DMS79 (cell line): ENCODE data around the gene UBXN2A.

Experiments
- DNase-seq: peaks from one replicate; lab custom pipeline; 2025; lab: John Stamatoyannopoulos, UW

Gene UBXN2A

GRCh38 chr2:23939987-23940717 is at the start of gene UBXN2A:
UBXN2A (plus strand) TSS chr2:23940463; CDS start chr2:23958315, 17,852 bp downstream.
- peak; percentile 20 for DNase-seq

GRCh38 chr2:23900133-23900532 is 40.1 kb upstream of the UBXN2A start:
- no peak for DNase-seq

- no peak for DNase-seq
Observed at GRCh38 chr2:23900541-23901322, 39.5 kb upstream of the UBXN2A start.

DNA sequence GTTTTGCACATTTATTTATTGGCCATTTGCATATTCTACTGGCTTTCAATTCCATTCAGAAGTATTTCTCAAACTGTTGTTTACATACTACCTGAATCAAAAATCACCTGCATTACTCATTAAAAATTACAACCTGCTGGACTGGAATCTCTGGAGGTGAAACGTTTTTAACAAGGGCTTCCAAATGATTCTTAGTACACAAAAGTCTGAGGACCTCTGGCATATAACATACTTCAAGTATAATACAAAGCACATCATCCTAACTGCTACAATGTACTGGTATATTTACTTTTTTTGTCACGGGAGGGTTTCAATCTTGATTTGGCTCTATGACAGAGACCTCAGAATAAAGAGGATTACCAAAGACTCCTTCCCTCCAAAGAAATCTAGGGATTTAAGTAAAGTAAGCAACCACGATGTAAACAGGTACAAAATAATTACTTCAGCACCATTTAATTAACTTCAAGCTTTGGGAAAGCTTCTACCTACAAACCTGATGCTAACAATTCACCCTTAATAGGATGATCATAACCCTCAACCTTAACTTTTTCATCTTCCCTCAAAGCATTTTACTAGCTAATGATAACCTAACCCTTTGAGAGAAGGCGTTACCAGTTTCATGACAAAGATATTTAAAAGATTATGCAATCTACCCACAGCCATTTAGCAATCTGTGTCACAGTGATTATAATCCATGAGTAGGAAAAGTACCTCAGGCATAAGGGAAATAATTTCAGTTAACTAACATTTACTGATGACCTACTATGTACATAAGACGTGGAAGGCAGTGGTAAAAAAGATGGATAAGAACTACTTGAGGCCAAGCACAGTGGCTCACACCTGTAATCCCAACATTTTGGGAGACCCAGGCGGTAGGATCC is 38.1 kb upstream of the UBXN2A start:
- no peak for DNase-seq

DNA sequence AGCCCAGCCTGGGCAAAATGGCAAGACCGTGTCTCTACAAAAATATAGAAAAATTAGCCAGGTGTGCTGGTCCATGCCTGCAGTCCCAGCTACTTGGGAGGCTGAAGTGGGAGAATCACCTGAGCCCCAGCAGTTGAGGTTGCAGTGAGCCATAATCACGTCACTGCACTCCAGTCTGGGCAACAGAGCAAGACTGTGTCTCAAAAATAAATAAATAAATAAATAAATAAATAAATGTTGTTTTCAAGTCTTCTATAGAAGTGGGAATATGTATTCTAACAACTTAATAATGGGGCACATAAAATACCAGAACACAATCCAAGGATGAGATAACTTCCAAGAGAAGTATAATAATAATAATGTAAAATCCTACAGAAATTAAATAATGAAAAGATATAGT is 37.2 kb upstream of the UBXN2A start:
- no peak for DNase-seq

DNA sequence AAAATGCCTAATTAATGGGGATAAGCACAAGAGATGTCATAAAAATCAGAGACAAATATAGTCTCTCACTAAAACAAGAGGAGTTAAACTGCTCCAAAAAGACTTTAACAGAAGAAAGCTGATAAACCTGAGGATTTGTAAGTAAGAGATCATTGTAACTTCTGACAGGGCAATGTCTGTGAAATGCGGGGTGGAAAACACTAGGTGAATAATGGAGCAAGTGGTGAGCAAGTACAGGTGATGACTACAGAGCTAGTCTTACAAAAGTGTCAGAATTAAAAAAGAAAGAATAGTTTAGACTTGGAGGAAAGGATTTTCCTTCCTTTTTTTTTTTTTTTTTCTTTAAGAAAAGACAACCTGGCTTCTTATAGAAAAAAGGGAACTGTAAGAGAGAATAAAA is 36.0 kb upstream of the UBXN2A start:
- DNase-seq: no peak

GRCh38 chr2:23904692-23905091 is 35.6 kb upstream of the UBXN2A start:
- DNase-seq: no peak

GRCh38 chr2:23905155-23905554 is 35.1 kb upstream of the UBXN2A start:
- DNase-seq: no peak

DNA sequence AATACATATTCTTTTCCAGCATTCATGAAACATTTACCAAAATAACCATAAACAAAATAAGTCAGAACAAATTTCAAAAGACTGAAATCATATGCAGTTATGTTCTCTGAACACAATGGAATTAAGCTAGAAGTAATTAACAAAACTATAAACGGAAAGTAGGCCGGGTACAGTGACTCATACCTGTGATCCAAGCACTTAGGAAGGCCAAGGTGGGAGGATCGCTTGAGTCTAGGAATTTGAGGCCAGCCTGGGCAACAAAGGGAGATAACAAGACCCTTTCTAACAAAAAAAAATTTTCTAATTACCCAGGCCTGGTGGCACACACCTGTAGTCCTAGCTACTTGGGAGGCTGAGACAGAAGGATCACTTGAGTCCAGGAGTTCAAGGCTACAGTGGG is 28.2 kb upstream of the UBXN2A start:
- DNase-seq: no peak

DNA sequence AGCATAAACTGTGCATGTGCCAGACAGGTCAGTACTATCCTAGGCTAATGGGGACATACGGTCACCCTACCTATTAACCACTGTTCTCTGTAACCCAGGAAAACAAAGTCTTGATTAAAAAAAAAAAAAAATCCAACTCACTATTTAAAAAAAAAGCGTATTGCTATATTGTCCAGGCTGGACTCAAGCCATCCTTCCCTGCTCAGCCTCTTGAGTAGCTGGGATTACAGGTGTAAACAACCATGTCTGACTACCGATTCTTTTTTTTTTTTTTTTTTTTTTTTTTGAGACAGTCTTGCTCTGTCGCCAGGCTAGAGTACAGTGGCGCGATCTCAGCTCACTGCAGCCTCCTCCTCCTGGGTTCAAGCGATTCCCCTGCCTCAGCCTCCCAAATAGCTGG is 24.9 kb upstream of the UBXN2A start:
- DNase-seq: no peak

- no peak for DNase-seq
Observed at GRCh38 chr2:23916727-23917405, 23.4 kb upstream of the UBXN2A start.

GRCh38 chr2:23918837-23919489 is 21.3 kb upstream of the UBXN2A start:
- DNase-seq: no peak

DNA sequence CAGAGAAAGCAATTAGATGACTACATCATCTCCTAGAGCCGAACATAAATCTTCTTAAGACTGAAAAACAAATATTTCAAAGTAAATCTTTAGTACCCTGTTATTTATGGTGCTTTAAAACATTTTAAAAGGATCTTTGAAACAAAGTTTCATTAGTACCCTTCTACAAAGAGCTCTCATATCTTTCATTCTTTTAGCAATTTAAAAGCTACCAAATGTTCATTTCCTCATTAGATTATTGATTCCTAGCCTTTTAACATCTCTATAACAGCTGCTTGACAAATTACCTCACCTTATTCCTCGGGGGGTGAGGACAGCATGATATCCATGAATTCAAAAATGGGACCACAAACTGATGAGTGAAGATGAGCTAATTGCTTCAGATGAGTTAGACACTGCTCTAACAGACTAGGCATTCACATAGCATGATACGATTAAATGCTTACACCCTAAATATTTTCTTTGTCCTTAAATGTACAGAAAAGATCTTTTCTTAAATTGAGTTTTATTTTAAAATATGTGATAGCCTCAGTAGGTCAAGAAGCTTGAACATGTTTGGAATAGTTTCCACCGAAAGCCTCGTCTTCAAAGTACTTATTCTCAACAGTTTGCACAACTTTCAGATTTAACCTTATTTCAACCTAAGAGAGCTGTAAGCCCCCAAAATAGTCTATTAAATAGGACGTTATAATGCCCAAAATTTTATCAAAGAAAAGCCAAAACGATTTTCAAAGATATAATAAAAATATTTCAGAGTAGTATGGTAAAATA is 15.5 kb upstream of the UBXN2A start:
- no peak for DNase-seq

DNA sequence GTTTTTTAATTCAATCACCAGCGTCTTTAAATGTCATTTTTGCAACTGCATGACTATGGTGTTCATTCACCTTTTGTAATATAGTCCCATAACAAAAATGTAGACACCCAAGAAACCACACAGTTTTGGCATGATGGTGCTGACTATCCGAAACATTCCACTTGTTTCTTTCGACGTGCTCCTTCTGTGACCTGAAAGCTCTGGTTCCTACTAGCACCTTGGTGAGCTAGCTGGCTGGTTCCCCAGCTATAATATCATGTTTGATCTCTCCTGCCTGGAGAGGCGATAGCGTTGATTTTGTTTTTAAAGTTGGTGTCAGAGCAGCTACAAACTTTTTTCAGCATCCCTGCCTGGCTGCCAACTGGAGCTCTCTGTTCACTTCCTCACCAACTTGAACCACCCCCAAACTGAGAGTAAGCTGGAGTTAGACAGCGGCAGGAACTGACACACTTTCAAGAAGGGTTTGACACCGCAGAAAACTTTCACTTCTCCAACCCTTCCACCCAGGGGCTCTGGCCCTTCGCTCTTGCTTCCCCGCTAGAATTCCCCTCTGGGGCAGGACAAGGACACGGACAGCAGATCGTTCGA is 14.5 kb upstream of the UBXN2A start:
- peak; percentile 23 for DNase-seq

DNA sequence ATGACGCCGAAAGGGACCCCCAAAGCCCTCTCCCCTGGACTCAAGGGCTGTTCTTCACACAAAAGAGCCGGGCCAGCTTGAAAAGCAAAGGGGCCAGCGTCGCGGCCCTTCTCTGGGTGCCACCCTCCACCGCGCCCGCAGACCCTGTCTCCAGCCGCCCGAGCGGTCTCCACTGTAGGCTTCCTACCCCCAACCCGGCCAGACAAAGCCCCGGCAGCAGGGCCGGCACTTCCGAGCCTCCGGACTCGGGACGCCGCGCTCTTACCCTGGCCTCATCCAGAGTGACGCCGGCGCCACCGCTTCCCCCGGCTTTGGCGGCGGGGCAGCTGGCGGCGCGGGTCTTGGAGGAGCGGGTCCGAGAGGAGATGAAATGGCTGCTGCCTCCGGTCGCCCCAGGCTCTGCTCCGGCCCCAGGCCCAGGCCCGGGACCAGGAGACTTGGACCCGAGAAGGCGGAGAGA is 13.9 kb upstream of the UBXN2A start:
- no peak for DNase-seq

DNA sequence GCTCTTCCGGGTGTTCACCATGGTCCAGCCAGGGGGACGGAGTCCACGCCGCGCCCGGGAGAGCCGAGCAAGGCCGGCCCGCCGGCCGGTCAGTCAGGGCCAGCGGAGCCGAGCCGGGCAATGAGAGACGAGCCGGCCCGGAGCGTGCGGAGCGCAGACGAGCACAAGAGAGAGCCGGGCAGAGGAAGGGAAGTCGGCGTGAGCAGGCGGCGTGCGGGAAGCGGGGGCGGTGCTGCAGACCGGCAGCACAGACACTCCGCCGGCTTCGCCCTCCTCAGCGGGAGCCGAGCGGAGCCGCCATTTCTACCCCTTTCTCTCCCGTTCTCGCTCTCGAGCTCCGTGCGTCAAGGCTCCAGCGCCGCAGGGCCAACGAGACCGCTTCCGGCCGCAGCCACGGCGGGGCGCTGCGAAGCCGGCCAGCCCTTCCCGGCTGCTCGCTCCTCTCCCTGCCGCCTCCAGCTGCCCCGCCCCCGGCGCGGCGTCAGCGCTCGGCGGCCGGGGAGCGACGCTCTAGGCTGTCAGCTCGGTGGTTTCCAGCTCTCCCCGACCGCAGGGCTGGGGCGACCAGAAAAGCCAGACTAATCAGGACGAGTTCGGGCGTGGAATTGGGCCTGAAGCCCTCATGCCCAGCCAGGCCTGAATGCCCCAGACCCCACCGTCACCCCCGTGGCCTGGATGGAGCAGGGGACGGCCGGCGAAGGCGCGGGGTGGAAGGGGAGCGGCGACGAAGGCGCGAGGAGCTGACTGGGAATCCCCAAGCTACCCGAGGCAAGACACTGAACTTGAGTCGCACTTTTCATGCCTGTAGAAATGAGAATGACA is 13.3 kb upstream of the UBXN2A start, which contains the start of gene ATAD2B:
Gene ATAD2B, minus strand, starts transcription at position 374 of the 822 bp plus-strand sequence. Its CDS starts 353 bp downstream, at position 21.
- DNase-seq: peak; percentile 89

DNA sequence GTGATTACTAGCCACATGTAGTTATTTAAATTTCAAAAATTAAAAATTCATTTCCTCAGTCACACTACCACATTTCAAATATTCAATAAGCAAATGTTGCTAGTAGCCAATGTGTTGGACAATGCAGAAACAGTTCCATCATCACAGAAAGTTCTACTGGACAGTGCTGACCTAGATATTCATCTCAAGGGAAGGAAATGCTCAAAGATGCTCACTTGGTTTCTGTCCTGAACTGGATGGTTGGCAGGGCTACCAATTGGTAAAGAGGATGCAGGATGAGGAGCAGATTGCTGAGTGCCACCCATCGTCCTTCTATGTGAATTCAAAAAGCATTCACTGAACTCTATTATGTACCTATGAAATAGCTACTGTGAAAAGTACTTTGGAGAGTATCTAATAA is 6.0 kb upstream of the UBXN2A start:
- no peak for DNase-seq

- peak; percentile 24 for DNase-seq
Observed at GRCh38 chr2:23940718-23941620, 706 bp downstream of the UBXN2A start.
